SKM-1 treated with dmso at 0.1 percent for 144 hours (cell line): Measurements from ENCODE around the gene RPL36AL.

Experiments
- DNase-seq: peaks from one replicate; lab custom pipeline; 2025; ENCODE audit not compliant: unreplicated experiment; lab: John Stamatoyannopoulos, UW

Gene RPL36AL

DNA sequence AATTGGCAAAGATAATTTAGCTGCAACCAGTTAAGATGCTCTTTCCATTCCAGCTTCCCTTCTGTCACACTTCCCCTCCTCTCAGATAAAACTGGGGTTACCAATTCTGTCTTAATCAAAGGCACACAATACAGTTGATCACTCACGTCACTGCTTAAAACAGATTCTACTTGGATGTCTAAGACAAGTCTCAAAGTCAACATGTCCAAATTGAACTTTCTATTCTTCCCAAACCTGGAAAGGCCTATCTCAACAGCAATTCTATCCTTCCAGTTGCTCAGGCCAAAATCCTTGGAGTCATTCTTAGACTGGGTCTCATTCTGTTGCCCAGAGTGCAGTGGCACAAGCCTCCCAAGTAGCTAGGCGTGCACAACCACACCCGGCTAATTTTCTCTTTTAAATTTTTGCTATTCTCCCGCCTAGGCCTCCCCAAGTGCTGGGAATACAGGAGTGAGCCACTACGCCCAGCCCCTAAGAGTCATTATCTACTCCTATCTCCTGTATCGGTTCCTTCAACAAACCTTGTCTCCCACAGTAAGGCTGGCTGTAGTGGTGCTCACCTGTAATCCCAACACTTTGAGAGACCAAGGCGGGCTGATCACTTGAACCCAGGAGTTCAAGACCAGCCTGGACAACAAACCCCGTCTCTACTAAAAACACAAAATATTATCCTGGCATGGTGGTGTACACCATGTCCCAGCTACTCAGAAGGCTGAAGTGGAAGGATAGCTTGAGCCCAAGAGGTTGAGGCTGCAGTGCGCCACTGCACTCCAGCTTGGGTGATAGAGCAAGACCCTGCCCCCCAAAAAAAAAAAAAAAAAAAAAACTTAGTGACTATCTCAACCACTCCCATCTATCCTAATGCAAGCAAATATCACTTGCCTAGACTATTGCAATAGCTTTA is 39.0 kb downstream of the RPL36AL start:
- DNase-seq: no peak

DNA sequence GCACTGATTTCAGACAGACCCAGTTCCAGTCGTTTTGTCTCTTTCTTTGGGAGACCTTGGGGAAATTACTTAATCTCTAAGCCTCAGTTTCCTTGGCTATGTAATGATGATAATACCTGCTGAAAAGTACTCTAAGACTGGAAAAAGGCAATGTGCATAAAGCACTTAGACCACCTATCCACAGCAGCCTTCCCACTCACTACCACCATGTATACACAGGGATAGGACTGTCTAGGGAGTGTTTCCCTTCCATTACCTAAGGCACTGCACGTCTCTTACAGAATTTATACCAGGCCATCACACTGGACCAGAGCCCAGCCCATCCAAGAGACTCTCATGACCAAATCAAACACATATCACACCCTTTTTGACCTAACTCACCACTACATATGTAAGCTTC is 40.6 kb downstream of the RPL36AL start:
- no peak for DNase-seq

DNA sequence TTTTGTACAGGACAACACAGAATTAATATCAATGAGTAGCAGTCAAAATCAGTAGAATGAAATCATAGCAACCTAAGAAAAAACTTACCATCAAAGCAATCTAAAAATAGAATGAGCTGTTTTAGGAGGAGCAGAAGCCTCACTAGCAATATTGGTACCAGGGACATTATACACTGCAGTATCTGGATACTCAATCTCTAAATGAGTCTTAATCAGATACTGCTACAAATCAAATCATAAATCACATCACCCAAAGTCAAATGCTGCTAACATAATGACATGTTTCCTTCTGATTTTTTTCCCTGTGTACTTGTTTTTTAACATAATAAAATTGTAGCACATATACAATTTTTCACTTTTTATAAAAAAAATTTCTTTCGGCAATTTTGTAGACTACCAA is 42.3 kb downstream of the RPL36AL start:
- no peak for DNase-seq

DNA sequence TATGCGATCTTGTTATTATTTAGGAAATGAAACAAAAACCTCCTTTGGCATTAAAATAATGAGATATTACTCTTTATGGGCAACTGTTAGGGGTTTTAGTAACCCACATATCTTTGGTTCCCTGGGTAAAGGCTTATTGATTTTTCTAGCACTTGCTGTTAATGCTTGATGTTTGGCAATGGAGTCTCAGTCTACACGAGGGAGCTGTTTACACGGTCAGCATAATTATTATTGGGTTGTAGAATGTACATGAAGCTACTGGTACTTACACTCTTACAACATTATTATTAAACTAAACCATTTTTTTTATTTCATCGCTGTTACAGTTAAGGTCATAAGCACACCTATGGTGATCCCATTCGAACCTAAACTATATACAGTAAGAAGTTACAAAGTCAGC is 46.4 kb downstream of the RPL36AL start:
- no peak for DNase-seq

DNA sequence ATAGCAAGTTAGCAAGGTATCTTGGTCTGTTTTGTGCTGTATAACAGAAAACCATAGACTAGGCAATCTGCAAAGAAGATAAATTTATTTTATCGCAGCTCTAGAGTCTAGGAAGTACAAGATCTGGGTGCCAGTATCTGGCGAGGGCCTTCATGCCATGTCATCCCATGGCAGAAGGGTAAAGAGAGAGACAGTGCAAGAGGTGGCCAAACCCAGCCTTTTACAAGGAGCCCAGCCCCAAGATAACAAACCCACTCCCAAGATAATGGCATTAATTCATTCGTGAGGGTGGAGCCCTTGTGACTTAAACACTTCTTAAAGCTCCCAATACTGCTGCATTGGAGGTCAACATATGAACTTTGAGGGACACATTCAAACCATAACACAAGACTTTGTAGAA is 51.1 kb downstream of the RPL36AL start:
- no peak for DNase-seq
